ENCODE measurements around the gene ARPC1A.

- TF ChIP-seq PAX5 (IDR thresholded peaks at IDR 0.05; ENCODE audit: insufficient read depth, low read length, severe bottlenecking) (no peak), POLR2A (IDR thresholded peaks at IDR 0.05; ENCODE audit: low read depth, low read length) (no peak)
Measured at GRCh38 chr7:99308461-99309074, 17.1 kb upstream of the ARPC1A start.

All from GM12891 (cell line).